Retina (tissue), 1 donor: ENCODE measurements around the gene ZNF423.

ENCODE experiments used
- DNase-seq: peaks from one replicate; pipeline ENCODE4 v3.0.0-alpha.2; 2016

Gene ZNF423

DNA sequence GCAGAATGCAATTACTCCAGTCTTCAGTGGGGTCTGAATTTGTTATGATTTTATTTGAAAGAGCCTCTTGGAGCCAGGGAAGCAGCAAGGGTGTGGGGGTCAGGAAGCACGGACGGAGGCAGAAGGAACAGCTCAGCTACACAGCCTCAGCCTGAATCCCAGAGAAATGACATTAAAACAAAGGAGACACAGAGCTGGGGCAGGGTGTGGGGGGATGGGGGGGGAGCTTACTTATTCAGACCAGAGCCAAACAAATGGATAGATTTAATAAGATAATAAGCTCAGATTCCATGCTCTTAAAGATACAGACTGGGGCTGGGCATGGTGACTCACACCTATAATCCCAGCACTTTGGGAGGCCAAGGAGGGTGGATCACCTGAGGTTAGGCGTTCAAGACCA lies 195.3 kb downstream of the ZNF423 start:
- no peak for DNase-seq

DNA sequence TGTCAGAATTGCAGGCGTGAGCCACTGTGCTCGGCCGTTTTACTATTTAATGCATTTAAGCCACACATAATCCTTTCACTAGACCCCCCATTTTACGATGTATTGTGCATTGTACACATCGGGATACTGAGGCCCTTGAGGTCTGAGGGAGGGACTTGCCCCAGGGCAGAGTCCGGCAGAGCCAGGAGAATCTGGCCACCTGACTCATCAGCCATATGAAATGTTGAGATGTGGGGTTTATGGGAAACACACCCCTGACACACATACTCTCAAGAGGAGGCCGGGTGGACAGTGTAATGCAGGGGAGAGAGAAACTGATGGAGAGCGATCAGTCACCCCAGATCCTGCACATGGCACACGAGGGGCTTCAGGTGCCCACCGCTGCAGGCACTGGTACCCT lies 196.6 kb downstream of the ZNF423 start:
- no peak for DNase-seq

DNA sequence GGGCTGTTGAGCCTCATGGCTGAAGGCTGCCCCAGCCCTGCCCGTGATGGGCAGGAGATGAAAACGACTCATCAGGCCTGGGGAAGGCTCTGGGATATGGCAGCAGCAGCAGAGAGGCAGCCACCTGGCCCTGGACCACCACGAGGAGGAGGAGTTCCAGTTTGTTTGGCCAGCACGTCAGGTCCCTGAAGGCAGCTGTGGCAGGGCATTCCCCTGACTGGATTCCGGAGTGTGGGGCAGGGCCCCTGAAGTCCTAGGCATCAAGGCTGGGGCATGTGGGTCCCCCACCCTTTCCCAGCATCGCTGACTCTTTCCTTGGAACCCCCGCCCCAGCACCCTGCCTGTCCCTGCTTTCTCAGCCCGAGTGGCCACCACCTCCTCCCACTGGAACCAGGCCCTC lies 197.4 kb downstream of the ZNF423 start:
- DNase-seq, result no peak

DNA sequence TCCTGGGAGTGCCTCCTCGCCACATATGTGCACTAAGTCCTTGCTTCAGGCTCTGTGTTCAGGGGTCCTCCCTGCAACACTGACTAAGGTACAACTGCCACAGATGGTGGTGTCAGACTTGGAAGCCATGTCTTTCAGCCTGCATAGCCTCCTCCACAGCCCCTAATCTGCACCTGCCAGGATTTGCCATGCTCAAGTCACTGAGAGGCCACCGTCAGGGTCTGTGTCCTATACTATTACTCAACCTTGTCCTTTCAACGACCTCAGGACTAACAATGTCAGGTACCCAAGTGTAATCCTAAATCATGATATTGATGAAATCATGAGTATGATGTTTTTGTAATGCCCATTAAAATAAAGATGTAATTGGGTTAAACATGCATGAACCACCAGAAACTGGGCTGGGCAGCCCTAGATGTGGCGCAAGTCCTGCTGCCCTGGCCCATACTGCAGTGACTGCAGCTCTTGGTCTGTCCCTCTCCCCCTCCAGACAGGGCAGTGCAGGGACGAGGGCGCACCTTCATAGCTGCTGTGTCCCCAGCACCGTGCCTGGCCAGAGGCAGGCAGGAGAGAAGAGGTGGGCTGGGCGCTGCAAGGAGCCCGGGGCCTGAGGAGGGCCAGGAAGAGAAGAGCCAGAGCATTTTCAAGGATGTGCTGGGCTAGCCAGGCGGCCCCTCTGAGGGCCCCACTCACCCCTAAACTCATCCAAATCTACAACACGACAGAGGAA lies 198.0 kb downstream of the ZNF423 start:
- DNase-seq, result no peak

DNA sequence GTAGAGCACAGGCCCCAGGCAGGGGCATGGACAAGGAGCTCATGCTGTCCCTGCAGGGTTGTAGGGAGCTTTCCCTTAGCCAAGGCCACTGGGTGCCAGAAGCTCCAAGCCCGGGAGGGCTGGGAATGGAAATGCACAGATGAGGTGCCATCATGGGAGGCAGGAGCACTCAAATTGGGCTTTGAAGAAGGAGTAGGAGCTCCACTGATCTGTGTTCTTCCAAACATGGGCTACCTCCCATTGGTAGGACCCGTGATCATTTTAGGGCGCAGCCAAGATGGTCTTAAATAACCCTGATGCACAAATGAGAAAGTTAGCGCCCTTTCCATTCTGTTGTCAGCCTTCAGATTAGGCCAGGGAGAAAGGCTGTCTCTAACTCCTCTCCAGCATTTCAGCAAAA lies 201.5 kb downstream of the ZNF423 start:
- no peak for DNase-seq

DNA sequence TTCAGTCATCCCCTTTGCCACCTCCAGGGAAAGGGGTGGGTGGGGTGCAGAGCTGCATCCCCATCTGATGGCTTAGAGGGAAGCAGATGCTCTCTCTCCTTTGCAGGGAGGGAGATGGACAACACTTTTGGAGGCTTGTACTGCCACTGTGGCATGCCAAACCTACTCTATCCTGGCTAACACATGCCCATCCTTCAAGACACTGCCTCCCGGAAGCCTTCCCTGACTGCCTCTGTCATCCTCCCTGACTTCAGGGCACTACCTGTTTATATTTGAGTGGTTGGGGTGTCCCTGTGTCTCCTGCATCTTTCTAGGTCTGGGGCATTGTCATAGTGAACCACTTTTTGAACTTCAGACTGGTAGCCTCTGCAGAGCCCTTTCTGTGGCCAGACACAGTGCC lies 202.3 kb downstream of the ZNF423 start:
- no peak for DNase-seq

DNA sequence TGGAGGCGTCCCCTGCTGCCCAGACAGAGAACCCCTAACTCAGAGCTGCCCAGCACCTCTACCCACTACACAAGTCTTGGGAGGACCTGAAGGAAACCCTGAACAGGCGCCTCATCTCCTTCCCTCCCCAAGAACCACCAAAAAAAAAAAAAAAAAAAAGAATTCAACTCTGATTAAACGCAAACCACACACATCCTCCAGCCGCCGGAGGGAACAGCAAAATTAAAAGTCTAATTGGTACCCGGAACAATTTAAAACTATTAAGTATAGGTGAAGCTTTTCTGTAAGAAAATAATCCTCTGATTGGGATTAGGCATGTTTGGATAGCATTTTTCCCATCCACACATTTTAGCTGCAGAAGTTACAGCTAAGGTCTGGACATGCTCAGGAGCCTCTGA lies 202.7 kb downstream of the ZNF423 start:
- DNase-seq, result peak; percentile 26

DNA sequence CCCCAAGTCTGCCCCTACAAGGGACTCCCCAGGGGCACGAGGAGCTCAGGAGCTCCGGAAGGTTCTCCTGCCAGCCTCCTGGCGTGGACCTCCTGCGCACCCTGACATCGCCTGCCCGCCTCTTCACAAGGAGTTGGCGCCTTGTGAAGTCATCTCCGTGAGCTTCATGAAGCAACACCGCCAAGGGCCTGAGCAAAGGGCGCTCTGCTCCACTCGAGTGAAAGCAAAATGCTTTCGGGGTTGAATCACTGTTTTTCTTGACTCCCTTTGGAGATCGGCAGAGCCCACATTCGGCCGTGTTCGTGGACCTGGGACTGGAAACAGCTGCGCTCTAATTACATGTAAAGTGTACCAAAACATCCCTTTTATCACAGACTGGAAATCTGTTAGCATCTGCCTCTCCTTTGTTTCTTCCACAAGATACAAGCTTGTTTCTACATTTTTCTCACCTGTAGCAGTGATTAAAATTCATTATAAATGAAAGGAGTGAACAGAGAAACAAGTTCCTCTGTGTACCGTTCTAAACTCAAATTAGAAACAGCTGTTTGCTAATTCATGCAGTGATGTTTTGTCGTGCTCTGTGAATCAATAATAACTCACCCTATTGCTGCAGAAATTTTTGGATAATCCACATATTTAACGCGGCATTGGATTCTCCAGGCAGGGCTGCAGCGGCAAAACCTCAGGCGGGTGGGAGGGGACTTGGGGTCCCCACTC lies 203.3 kb downstream of the ZNF423 start:
- DNase-seq, result peak; percentile 57

DNA sequence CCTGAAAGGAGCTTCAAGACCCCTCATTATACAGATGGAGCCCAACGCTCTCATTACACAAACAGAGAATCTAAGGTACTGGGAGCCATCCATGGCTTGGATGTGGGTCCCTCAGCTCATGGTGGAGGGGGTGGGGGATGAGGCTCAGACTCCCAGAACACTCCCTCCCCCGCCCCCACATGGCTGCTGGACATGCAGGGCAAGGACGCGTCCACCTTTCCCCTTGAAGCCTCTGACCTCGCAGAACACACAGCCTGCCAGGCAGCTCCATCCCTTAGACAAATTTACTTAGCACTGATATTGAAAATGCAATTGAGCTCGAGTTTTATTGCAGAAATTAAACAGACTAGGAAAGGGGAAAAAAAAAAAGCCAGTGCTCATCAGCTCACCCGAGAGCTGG lies 203.9 kb downstream of the ZNF423 start:
- no peak for DNase-seq

DNA sequence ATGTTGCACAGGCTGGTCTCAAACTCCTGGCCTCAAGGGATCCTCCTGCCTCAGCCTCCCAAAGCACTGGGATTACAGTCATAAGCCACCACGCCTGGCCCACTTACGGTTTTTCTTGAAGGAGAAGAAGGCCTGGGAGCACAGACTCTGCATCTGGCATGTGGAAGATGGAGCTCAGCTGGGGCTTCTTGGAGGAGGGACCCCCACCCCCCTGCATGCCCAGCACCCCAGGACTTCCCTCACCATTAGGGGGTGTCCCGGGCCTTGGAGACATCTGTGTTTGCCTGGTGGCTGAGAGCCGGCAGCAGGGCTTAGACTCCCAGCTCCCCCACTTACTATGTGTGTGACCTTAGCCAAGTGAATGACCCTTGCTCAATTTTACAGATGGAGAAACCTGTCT lies 204.7 kb downstream of the ZNF423 start:
- DNase-seq, result no peak

DNA sequence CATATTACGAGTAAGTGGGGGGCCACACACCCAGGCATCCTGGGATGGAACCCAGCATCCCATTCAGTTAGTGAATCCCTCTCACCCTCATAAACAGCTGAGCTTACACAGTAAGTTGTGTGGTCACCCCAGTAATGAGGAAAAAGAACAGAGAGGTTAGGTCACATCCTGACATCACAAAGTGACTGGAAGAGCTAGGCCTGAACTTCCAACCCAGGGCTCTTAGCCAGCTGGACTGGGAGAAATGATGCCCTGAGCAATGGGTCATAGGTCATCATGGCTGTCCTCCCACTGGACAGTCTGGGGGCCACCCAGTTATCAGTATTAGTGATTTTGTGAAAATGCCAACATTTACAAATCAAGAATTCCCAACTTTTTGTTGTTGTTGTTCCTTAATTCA lies 205.3 kb downstream of the ZNF423 start:
- no peak for DNase-seq

DNA sequence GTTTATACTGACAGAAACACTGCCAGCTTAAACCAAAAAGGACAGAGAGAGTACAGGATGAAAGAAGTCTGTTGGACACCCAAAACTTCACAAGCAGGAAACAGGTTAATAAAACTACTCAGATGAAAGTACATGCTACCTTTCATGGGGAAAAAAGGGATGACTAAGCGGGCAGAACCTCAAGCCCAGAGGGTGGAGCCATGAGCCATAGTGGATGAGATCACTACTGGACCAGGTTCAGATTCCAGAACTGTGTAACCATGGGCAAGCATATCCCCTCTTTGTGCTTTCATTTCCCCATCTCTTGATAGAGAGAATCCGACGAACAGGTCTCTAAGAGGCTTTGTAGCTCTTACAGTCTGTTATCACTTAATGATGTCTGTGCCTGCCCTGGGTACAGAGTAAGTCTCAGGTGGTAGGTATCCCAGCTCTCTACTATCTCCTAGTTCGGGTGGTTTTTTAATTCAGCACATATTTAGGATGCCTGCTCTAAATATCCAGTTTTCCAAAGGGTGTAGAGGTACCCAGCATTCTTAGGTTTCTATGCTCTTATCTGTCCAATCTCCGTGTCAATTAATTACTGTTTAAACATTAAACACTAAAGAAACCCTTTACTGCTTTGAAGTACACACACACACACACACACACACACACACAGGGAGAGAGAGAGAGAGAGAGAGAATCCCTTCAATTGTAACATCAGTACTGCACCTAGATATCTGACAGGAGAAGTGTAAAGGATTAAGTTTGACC lies 206.7 kb downstream of the ZNF423 start:
- DNase-seq, result no peak

DNA sequence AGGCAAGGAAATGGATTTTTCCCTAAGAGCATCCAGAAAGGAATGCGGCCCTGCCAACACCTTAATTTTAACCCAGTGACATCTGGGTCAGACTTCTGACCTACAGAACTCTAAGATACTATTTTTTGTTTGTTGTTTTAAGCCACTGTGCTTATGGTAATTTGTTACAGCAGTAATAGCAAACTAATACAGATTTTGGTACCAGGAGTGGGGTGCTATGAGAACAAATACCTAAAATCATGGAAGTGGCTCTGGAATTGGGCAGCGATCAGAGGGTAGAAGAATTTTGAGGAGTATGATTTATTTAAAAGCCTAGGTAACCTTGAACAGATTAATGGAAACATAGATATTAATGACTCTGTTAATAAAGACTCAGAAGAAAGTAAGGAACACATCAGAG lies 208.2 kb downstream of the ZNF423 start:
- no peak for DNase-seq

DNA sequence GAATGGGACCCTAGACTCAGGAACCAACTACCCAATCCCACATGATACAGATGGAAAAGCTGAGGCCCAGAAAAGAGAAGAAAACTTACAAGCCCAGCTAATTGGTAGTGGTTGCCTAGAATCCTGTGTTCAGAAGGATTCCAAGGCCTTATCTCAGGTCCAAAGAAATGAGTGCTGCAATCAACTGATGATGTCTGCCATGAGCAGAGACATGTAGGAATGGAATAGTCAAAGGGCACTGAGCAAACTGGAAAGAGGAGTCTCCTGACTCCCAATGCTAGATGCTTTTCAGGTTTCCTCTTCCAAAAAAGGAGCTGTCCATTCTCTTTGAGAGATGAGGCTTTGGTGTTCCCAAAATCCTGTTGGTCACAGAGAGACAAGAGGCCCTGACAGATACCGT lies 210.6 kb downstream of the ZNF423 start:
- no peak for DNase-seq

DNA sequence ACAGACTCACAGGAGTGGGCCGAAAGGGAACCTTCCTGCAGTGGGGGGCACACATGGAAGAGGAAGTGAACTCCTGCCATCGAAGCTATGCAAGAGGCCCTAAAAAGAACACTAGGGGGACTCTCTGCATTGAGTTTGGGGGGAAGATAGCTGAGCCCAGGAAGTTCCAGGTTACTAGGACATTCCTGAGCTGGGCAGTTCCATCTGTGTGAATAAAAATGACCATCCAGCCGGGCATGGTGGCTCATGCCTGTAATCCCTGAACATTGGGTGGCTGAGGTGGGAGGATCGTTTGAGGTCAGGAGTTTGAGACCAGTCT lies 211.8 kb downstream of the ZNF423 start:
- peak; percentile 34 for DNase-seq

DNA sequence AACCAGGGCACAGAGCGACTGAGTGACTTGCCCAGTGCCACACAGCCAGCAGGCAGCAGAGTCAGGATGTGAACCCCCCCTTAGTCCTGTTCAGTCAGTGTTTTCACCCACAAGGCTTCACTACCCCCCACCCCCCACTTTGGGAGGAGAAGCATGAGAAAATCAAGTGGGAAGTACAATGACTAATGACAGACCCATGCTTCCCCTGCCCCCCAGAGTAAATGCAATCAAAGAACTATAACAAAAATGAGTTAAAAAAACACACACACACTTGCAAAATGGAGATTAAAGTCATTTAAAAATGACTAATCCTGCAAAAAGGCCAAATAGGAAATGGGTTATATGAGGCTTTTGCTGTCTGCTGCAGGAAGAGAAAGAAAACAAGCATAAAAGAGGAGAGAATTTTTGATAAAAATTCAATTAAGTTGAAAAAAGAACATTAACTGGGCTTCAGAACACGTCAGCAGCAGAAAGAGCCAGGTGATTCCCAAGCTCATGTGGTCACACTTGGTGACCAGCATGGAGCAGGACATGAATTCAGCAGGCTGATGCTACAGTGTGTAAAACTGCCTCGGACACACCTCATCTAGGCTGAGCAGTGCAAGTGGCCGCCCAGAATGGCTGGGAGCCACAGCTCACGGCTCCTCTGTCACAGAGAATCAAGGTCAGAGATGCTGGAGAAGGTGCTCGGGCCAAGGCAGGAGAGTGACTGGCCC lies 212.3 kb downstream of the ZNF423 start:
- no peak for DNase-seq

DNA sequence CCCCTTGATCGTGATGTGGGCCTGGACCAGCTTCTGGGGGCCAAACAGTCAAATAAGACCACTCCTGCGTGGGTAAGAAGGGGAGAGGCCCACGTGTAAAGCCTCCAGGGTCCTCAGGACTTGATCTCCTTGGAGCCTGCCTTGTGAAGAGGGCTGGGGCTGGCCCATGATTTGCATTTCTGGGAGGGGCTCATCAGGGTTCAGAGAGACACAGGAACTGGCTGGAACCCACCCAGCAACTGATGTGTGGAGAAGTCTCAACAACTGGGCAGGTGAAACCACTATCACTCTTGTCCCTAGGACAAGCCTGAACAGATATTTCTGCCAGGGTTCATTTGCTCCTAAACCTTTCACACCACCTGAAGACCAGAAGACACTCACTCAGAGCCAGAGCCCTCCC lies 214.7 kb downstream of the ZNF423 start:
- DNase-seq, result no peak

DNA sequence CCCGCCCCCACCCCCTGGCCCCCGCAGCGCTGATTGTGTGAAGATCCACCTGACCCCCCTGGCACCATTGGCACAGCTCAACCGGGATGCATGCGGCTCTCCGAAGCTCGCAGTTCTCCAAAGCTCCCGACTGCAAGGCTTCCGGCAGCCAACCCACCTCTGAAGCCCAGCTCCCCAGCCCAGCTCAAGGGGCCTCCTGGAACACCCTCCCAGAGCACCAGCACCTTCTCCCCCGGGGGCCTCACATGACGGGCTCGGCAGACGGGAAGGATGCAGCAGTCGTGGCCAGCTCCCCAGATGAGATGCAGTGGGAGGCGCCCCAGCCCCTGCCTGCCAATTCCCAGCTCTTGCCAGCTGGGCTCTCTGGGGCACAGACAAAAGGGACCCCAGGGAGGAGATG lies 215.3 kb downstream of the ZNF423 start:
- DNase-seq, result peak; percentile 55

DNA sequence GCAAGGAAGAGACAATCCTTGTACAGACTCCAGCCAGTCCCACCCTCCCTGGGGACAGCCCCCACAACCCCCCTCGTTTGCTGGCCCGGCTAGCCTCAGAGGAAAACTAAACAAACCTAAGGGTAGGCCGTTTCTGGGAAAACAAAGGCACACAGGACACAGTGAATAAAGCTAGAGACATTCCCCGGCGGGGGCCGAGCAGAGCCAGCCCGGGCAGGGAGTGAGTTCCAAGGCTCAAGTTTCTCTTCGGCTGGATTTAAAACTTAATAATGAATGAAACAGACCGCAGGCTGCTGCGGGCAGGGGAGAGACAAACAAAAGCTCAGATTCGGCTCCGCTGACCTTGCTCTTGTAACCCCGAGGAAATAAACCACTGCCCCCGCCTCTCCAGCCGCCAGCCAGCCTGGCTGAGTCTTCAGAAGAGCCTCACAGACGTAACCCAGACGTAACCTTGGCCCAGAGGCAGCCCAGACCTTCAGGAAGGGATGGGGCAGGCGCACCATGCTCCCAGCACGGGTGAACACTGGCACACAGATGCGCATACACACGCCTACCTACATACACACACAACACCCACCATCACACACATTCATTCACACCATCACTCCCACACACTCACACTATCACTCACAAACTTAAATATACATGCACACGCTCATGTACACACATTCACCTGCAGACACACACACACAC lies 216.0 kb downstream of the ZNF423 start:
- DNase-seq, result peak; percentile 81

DNA sequence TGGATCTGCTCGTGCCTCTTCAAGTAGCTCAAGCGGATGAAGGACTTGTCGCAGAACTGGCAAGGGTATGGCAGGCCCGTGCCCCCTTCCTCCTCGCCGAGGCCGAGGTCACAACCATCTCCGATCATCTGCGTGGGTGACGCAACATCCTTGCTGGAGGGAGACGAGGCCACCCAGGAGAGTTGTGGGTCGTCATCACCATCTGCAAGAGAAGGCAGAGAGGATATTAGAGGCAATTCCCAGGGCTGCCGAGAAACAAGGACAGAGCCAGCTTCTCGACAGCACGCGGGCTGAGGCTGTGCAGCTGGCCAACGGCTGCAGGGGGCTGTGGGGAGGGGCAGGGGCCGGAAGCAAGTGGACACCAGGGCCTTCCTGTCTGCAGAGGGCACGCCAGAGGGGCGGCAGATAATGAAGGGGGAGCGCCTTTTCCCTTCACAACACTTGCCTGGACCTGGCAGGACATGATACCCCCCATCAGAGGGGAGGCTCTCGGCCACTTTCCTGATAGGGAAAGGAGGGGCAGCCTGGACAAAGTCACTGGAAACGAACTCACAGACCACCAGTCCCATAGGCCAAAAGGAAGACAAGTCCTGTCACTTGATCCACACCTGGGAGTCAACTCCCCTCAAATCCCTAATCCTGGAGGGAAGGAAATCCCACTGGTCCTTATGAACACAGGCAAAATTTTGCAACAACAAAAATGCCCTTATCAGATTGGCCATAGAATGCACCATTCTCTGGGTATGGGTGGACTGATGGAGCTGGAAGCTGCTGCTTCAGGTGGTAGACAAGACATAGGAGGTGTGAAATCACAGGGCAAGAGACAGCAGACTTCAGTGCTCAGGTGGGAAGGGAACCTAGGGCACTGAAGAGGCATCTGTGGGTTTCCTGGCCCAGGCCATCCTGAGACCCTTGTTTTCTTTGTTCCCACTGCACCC lies 217.0 kb downstream of the ZNF423 start:
- DNase-seq, result peak; percentile 86

DNA sequence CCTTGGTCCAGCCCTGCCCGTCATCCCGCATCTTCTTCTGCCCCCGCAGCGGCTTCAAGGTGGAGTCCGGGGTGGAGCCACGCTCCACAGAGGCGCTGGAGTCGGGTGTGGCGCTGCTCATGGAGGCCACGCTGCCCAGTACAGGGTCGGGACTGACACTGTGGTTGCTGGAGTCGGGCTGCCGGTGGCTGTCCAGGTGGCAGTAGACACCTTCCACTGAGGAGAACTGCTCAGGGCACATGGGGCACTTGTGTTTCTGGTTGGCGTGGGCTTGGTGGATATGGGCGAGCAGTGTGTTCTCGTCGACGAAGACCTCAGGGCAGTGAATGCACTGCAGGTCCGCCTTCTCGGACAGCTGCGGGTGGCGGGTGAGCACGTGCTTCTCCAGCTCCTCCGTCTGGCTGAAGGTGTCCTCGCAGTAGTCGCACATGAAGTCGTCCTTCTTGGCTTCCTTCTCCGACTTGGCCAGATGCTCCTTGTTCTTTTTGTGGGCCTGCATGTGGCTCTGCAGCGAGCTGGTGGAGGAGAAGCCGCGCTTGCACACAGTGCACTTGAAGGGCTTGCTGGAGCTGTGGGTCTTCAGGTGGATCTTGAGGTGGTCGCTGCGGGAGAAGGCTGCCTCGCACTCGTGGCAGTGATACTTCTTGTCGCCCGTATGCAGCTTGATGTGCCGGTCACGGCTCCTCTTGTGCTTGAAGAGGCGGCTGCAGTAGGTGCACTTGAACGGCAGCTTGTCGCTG lies 217.8 kb downstream of the ZNF423 start:
- DNase-seq, result no peak
